Measurements from ENCODE around the gene NOC4L. TPM values are rescaled to one million over a fixed set of nuclear protein-coding genes. Genes with fewer than 3 reads are reported as not detected.

NOC4L gene
- total and polyA plus RNA-seq, 2 of the 4 experiments (the other 2 are of a cell fraction) = 5.2 to 13.4 TPM

- H4K8ac ChIP-seq (ENCODE audit: low read depth in 2 of 2, low read length in 2 of 2) = peak overlapping the region in 1 of 2 experiments; percentile 38; a peak in 2 of 4 replicates
- H3K27me3 ChIP-seq (ENCODE audit: control insufficient read depth, insufficient read depth, low read length) = peaks cover 16% of the 10 kb centered on the region
- ChIA-PET POLR2A (ENCODE audit: unreplicated experiment) (no interaction called here), CTCF (no interaction called here)
- no peak for ATAC-seq (ENCODE audit: low read depth)
- H2AK9ac ChIP-seq (replicated peaks; ENCODE audit: low read depth, low read length, poor library complexity) = peak overlapping the region; percentile 22
- peak overlapping the region; percentile 58; the same call in 1 of the 2 replicates for H3K23ac ChIP-seq (ENCODE audit: low read depth, low read length)
- dilution Hi-C loops (cut with HindIII; ENCODE audit: low sequenced_read_pairs, unreplicated experiment) = no loop called here
- peak overlapping the region; percentile 91 for H2AFZ ChIP-seq (replicated peaks; ENCODE audit: low read length, poor library complexity)
- peaks cover 5% of the 10 kb centered on the region; the same call in 1 of the 2 replicates for H3K4me1 ChIP-seq (ENCODE audit: control insufficient read depth, insufficient read depth, low read length)
- no peak overlapping the region for H4K5ac ChIP-seq (ENCODE audit: low read depth, low read length)
- DNase-seq = no peak
- in situ Hi-C loops (cut with MboI; ENCODE audit: low sequenced_read_pairs) = no loop called here
- H3K4ac ChIP-seq (ENCODE audit: low read depth, low read length) = peak overlapping the region; percentile 33
- H3K4me2 ChIP-seq (ENCODE audit: low read depth, low read length) = peak overlapping the region; percentile 69
- H3K79me1 ChIP-seq (ENCODE audit: low read depth in 1 of 2, low read length in 2 of 2) = no peaks in the 10 kb centered on the region
- 28% methylated on average over 10 of the region's 20 CpGs; no CpG with 5 or more reads in 1 of the 2 experiments for WGBS, 2 experiments (ENCODE audit: extremely low coverage in 2 of 2, insufficient read length in 1 of 2)
- no peak overlapping the region; the same call in 1 of the 2 replicates for H3K27ac ChIP-seq (ENCODE audit: insufficient read depth, low read length)
- no TSS peak for BruUV-seq (replicated peaks)
- no peaks in the 10 kb centered on the region for H3K36me3 ChIP-seq (ENCODE audit: control insufficient read depth, insufficient read depth, low read length)
- H2BK5ac ChIP-seq (ENCODE audit: low read depth, low read length, poor library complexity, severe bottlenecking) = no peak overlapping the region
- H4K91ac ChIP-seq (ENCODE audit: insufficient read depth, low read depth, low read length) = no peak overlapping the region
- no peak overlapping the region for H3K56ac ChIP-seq (ENCODE audit: extremely low read depth, insufficient read depth, low read length)
- intact Hi-C loops (cut with micrococcal nuclease) = no loop called here
- TF ChIP-seq FOS (IDR thresholded peaks at IDR 0.05; ENCODE audit: low read depth, low read length) (no peak), CTCF (conservative IDR thresholded peaks at IDR 0.05; ENCODE audit: low read depth, low read length) (no peak), MXI1 (IDR thresholded peaks at IDR 0.05; ENCODE audit: borderline replicate concordance, low read depth, low read length) (no peak), CHD1 (IDR thresholded peaks at IDR 0.05; ENCODE audit: low read depth, low read length) (no peak), BHLHE40 (IDR thresholded peaks at IDR 0.05; ENCODE audit: low read depth, low read length) (no peak), POLR2A (IDR thresholded peaks at IDR 0.05; ENCODE audit: low read depth, low read length) (no peak)
- no peak overlapping the region for H2AK5ac ChIP-seq (ENCODE audit: low read depth, low read length)
- no peak overlapping the region for H3K18ac ChIP-seq (ENCODE audit: low read depth, low read length)
- H2BK15ac ChIP-seq (ENCODE audit: low read depth, low read length) = no peak overlapping the region
- H4K20me1 ChIP-seq (ENCODE audit: insufficient read depth, low read length) = no peaks in the 10 kb centered on the region; the same call in 1 of the 2 replicates
- no peaks in the 10 kb centered on the region for H3K9me1 ChIP-seq (ENCODE audit: insufficient read depth, low read length)
- H3K14ac ChIP-seq (replicated peaks; ENCODE audit: low read depth, low read length) = no peak overlapping the region
- H3K9ac ChIP-seq (ENCODE audit: low read depth, low read length) = peak overlapping the region; percentile 72; the same call in 1 of the 2 replicates
- no peak overlapping the region for H2BK120ac ChIP-seq (ENCODE audit: low read depth, low read length)
- H3K4me3 ChIP-seq (ENCODE audit: insufficient read depth, low read depth, low read length) = peak overlapping the region; percentile 55
- no peak overlapping the region for H2BK20ac ChIP-seq (ENCODE audit: low read depth, low read length)
- peaks cover 7% of the 10 kb centered on the region for H3K9me3 ChIP-seq (ENCODE audit: control insufficient read depth, insufficient read depth, low read length)
Observed at GRCh38 chr12:132188916-132189325, 44.7 kb downstream of the NOC4L start.
